Measurements from ENCODE around the gene NELL2.
"Not testable (repeated sequence)": the region's sequence is repeated elsewhere in the genome, so short reads cannot be mapped to it uniquely, and the experiment has no call there.

The NELL2 gene

DNA sequence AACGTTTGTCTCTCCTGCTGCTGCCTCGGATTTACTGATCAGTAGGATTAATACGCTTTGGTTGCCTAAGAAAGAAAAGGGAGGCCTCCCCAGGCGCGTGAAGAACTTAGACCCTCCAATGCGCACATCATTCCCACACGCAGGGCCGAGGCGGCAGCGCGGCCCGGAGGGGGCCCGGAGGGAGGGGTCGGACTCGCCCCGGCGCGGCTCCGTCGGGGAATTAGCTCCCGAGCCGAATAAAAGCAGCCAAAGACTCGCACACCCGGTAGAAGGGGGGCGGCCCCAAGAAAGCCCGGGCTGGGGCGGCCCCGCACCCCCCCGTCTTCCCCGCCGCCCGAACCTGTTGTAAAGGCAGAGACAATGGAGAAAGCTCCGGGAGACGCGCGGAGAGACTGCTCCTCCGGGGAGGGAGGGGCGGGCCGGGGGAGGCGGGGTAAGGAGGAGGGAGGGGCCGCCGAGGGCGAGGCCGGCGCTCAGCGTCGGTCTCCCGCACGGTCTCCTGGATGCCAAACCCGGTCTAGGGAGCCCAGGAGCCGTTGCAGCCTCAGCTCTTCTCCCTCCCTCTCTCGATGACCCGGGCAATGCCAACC is at the start of gene NELL2:
Gene NELL2, minus strand, starts transcription at position 362 of the 590 bp plus-strand sequence. CDS start 446 bp downstream, outside the sequence.
- Histone ChIP-seq H3K9me3 (ENCODE audit: control insufficient read depth, insufficient read depth, low read length) (no peaks in the 10 kb centered on the region), H3K9ac (ENCODE audit: low read depth, low read length) (peak within 1 kb of the TSS; percentile 52), H3K4me3 (ENCODE audit: low read depth, low read length) (peak within 1 kb of the TSS; percentile 75), H3K36me3 (ENCODE audit: control insufficient read depth, insufficient read depth, low read length) (no peaks in the 10 kb centered on the region), H3K27me3 (ENCODE audit: control insufficient read depth, insufficient read depth, low read length) (peaks cover 24% of the 10 kb centered on the region), H3K4me1 (ENCODE audit: control insufficient read depth, insufficient read depth, low read length) (peaks cover 17% of the 10 kb centered on the region; the same call in 1 of the 2 replicates), H3K27ac (ENCODE audit: low read depth, low read length) (peak within 1 kb of the TSS; percentile 63)

DNA sequence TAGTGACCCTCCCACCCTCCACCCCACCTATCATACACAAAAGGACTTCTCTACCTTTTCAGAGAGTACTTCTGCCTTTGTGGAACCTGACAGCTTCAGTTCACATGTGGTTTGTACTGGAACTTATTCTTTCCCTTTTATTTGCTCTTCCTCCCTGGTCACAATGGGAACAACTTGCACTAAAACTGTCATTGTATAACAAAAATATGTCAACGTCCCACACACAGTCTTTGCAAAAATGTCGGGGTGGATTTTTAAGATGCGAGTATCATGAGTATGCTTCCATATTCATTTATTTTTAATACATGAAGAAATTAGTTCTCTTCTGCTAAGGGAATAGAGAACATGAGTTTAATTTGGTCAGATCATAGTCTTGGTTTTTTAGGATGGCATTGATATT is 45.6 kb upstream of the NELL2 start:
- H3K4me3 ChIP-seq (ENCODE audit: low read depth, low read length): no peak overlapping the region
- peaks cover 5% of the 10 kb centered on the region; the same call in 1 of the 2 replicates for H3K4me1 ChIP-seq (ENCODE audit: control insufficient read depth, insufficient read depth, low read length)
- no peaks in the 10 kb centered on the region for H3K9me3 ChIP-seq (ENCODE audit: control insufficient read depth, insufficient read depth, low read length)
- no peaks in the 10 kb centered on the region for H3K27me3 ChIP-seq (ENCODE audit: control insufficient read depth, insufficient read depth, low read length)
- H3K9ac ChIP-seq (ENCODE audit: low read depth, low read length): no peak overlapping the region
- H3K27ac ChIP-seq (ENCODE audit: low read depth, low read length): no peak overlapping the region
- no peaks in the 10 kb centered on the region for H3K36me3 ChIP-seq (ENCODE audit: control insufficient read depth, insufficient read depth, low read length)

DNA sequence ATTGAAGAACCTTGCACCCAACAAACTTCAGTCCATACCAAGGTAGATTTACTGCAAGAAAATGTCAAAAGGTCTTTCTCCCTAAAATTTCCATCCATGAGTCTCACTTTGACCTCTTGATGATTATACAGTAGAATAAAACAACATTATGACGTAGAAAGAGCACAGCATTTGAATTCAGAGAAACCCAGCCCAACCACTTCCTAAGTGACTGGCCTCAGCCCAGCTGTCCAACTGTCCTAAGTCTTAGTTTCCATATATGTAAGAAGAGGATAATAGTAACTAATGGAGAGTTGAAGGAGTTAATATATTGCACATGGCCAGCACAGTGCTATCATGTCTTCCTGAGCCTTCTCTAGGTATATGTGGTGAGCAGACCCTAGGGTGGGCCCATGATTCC is 41.0 kb upstream of the NELL2 start:
- H3K36me3 ChIP-seq (ENCODE audit: control insufficient read depth, insufficient read depth, low read length): no peaks in the 10 kb centered on the region
- H3K4me3 ChIP-seq (ENCODE audit: low read depth, low read length): no peak overlapping the region
- H3K4me1 ChIP-seq (ENCODE audit: control insufficient read depth, insufficient read depth, low read length): peaks cover 9% of the 10 kb centered on the region; the same call in 1 of the 2 replicates
- no peaks in the 10 kb centered on the region for H3K27me3 ChIP-seq (ENCODE audit: control insufficient read depth, insufficient read depth, low read length)
- H3K9ac ChIP-seq (ENCODE audit: low read depth, low read length): no peak overlapping the region
- no peaks in the 10 kb centered on the region for H3K9me3 ChIP-seq (ENCODE audit: control insufficient read depth, insufficient read depth, low read length)
- H3K27ac ChIP-seq (ENCODE audit: low read depth, low read length): no peak overlapping the region

DNA sequence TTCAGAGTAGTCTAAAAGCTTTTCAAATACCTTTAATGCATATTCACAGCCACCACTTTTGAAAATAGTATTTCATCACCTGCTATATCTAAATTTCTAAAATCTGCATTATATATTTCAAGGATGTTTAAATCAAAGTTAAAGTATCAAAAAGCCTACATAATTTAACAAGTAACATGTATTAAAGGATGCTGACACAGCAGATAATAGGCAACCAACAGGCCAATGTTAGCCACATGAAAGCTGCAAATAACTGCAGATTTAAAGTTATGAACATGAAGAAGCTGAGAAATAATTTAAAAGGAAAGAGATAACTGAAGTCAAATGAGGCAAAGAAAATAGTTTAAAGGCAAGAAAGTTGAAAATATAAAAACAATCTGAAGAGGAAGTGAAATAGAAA is 39.8 kb upstream of the NELL2 start:
- Histone ChIP-seq H3K27ac (ENCODE audit: low read depth, low read length) (no peak overlapping the region), H3K36me3 (ENCODE audit: control insufficient read depth, insufficient read depth, low read length) (no peaks in the 10 kb centered on the region), H3K27me3 (ENCODE audit: control insufficient read depth, insufficient read depth, low read length) (no peaks in the 10 kb centered on the region), H3K4me3 (ENCODE audit: low read depth, low read length) (no peak overlapping the region), H3K9me3 (ENCODE audit: control insufficient read depth, insufficient read depth, low read length) (no peaks in the 10 kb centered on the region), H3K4me1 (ENCODE audit: control insufficient read depth, insufficient read depth, low read length) (peaks cover 9% of the 10 kb centered on the region; the same call in 1 of the 2 replicates), H3K9ac (ENCODE audit: low read depth, low read length) (no peak overlapping the region)

DNA sequence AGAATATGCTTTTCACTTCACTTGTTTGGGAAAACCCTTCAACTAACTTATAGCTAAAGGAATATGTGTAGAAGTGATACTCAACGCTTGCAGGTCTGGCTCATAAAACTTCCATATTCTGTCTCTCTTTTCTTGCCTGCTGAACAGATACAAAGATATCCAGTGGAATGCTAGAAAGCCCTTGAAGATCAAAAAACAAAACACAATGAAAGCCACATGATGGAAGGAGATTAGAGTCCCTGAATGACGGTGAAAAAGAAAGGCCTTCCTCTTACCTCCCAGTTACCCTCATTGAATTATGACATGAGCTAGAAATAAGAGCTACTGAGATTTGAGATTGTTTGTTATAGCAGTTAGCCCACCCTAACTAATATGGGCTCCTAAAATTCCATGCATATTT is 28.2 kb upstream of the NELL2 start:
- no peak overlapping the region for H3K9ac ChIP-seq (ENCODE audit: low read depth, low read length)
- H3K27me3 ChIP-seq (ENCODE audit: control insufficient read depth, insufficient read depth, low read length): no peaks in the 10 kb centered on the region
- no peaks in the 10 kb centered on the region for H3K4me1 ChIP-seq (ENCODE audit: control insufficient read depth, insufficient read depth, low read length)
- H3K9me3 ChIP-seq (ENCODE audit: control insufficient read depth, insufficient read depth, low read length): no peaks in the 10 kb centered on the region
- H3K27ac ChIP-seq (ENCODE audit: low read depth, low read length): no peak overlapping the region
- H3K36me3 ChIP-seq (ENCODE audit: control insufficient read depth, insufficient read depth, low read length): no peaks in the 10 kb centered on the region
- H3K4me3 ChIP-seq (ENCODE audit: low read depth, low read length): no peak overlapping the region

DNA sequence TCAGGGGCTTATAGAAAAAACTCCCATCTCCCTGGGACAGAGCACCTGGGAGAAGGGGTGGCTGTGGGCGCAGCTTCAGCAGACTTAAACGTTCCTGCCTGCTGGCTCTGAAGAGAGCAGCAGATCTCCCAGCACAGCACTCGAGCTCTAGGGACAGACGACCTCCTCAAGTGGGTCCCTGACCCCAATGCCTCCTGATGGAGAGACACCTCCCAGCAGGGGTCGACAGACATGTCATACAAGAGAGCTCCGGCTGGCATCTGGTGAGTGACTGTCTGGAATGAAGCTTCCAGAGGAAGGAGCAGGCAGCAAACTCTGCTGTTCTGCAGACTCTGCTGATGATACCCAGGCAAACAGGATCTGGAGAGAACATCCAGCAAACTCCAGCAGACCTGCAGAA is 22.0 kb upstream of the NELL2 start:
- not testable (repeated sequence) for H3K9me3 ChIP-seq (ENCODE audit: control insufficient read depth, insufficient read depth, low read length); H3K4me1 ChIP-seq (ENCODE audit: control insufficient read depth, insufficient read depth, low read length); H3K27ac ChIP-seq (ENCODE audit: low read depth, low read length); H3K9ac ChIP-seq (ENCODE audit: low read depth, low read length); H3K4me3 ChIP-seq (ENCODE audit: low read depth, low read length); H3K36me3 ChIP-seq (ENCODE audit: control insufficient read depth, insufficient read depth, low read length); H3K27me3 ChIP-seq (ENCODE audit: control insufficient read depth, insufficient read depth, low read length)

DNA sequence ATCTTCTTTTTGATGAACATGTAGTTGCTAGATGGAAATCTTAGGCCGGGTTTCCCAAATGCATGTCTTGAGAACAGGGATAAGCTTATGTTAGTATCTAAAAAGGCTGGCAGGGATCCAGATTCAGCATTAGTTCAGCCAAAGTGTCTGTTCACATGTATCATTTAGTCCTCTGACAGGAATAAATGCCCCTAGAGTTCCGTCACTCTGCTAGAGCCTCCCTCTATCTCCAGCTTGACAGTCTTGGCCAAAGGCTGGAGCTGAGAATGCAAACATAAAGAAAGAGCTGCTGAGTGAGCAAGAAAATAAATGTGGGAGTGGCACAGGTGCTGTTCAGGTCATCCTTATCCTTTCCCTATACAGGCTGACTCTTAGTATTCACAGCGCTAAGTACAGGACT is 13.8 kb upstream of the NELL2 start:
- Histone ChIP-seq H3K9me3 (ENCODE audit: control insufficient read depth, insufficient read depth, low read length) (no peaks in the 10 kb centered on the region), H3K27me3 (ENCODE audit: control insufficient read depth, insufficient read depth, low read length) (no peaks in the 10 kb centered on the region), H3K4me3 (ENCODE audit: low read depth, low read length) (no peak overlapping the region), H3K27ac (ENCODE audit: low read depth, low read length) (no peak overlapping the region), H3K36me3 (ENCODE audit: control insufficient read depth, insufficient read depth, low read length) (no peaks in the 10 kb centered on the region), H3K4me1 (ENCODE audit: control insufficient read depth, insufficient read depth, low read length) (peaks cover 5% of the 10 kb centered on the region; the same call in 1 of the 2 replicates), H3K9ac (ENCODE audit: low read depth, low read length) (no peak overlapping the region)

DNA sequence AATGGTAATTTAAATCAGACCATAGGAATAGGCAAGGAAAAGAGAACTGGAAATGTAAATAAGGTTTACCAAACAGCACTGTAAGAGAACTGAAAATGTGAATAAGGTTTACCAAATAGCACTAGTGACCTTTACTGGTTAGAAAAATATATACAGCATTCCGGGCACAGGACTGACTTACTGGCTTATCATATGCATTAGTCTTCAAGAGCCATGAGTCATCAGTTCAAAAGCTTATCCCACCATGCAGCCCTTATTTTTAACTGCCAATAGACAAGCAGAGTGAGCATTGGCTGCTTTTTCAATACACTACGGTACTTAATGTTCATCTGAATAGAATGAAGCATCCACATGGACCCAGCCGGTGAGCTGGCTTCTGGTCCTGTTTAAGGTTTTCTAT is 13.0 kb upstream of the NELL2 start:
- Histone ChIP-seq H3K27me3 (ENCODE audit: control insufficient read depth, insufficient read depth, low read length) (no peaks in the 10 kb centered on the region), H3K4me3 (ENCODE audit: low read depth, low read length) (no peak overlapping the region), H3K9me3 (ENCODE audit: control insufficient read depth, insufficient read depth, low read length) (no peaks in the 10 kb centered on the region), H3K36me3 (ENCODE audit: control insufficient read depth, insufficient read depth, low read length) (no peaks in the 10 kb centered on the region), H3K27ac (ENCODE audit: low read depth, low read length) (no peak overlapping the region), H3K4me1 (ENCODE audit: control insufficient read depth, insufficient read depth, low read length) (peaks cover 5% of the 10 kb centered on the region; the same call in 1 of the 2 replicates), H3K9ac (ENCODE audit: low read depth, low read length) (no peak overlapping the region)

DNA sequence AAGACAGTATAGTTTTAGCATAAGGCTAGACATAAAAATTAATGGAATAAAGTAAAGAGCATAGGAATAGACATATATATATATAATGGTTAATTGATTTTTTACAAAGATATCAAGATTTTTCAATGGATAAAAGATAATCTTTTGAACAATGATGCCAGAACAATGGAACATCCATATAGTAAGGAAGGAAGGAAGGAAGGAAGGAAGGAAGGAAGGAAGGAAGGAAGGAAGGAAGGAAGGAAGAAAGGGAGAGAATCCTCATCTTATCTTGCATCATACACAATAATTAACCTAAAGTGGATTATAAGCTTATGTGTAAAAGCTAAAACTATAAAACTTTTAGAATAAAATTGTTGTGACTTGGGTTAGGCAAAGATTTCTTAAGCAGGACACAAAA is 9.8 kb upstream of the NELL2 start:
- Histone ChIP-seq H3K4me1 (ENCODE audit: control insufficient read depth, insufficient read depth, low read length) (peaks cover 5% of the 10 kb centered on the region; the same call in 1 of the 2 replicates), H3K27me3 (ENCODE audit: control insufficient read depth, insufficient read depth, low read length) (no peaks in the 10 kb centered on the region), H3K4me3 (ENCODE audit: low read depth, low read length) (no peak overlapping the region), H3K27ac (ENCODE audit: low read depth, low read length) (no peak overlapping the region), H3K36me3 (ENCODE audit: control insufficient read depth, insufficient read depth, low read length) (no peaks in the 10 kb centered on the region), H3K9ac (ENCODE audit: low read depth, low read length) (no peak overlapping the region), H3K9me3 (ENCODE audit: control insufficient read depth, insufficient read depth, low read length) (0 out of 2 replicates have a peak, but pooled peaks cover 2% of the 10 kb centered on the region)

DNA sequence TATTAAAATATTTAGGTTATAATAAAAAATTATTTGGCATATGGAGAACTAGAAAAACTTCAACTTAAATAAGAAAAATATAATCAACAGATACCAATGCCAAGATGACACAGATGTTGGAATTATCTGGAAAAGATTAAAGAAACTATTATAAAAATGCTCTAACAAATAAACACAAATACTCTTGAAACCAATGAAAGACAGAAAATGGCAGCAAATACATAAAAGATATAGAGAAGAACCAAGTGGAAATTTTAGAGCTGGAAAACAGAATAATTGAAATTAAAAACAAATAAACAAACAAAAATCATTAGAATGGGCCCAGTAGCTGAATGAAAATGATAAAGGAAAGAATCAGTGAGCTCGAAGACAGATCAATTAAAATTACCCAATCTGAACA is 5.1 kb upstream of the NELL2 start:
- 0 out of 2 replicates have a peak, but pooled peaks cover 4% of the 10 kb centered on the region for H3K4me1 ChIP-seq (ENCODE audit: control insufficient read depth, insufficient read depth, low read length)
- H3K36me3 ChIP-seq (ENCODE audit: control insufficient read depth, insufficient read depth, low read length): no peaks in the 10 kb centered on the region
- H3K4me3 ChIP-seq (ENCODE audit: low read depth, low read length): no peak overlapping the region
- 0 out of 2 replicates have a peak, but pooled peaks cover 2% of the 10 kb centered on the region for H3K9me3 ChIP-seq (ENCODE audit: control insufficient read depth, insufficient read depth, low read length)
- H3K27ac ChIP-seq (ENCODE audit: low read depth, low read length): no peak overlapping the region
- peaks cover 14% of the 10 kb centered on the region; the same call in 1 of the 2 replicates for H3K27me3 ChIP-seq (ENCODE audit: control insufficient read depth, insufficient read depth, low read length)
- H3K9ac ChIP-seq (ENCODE audit: low read depth, low read length): no peak overlapping the region

DNA sequence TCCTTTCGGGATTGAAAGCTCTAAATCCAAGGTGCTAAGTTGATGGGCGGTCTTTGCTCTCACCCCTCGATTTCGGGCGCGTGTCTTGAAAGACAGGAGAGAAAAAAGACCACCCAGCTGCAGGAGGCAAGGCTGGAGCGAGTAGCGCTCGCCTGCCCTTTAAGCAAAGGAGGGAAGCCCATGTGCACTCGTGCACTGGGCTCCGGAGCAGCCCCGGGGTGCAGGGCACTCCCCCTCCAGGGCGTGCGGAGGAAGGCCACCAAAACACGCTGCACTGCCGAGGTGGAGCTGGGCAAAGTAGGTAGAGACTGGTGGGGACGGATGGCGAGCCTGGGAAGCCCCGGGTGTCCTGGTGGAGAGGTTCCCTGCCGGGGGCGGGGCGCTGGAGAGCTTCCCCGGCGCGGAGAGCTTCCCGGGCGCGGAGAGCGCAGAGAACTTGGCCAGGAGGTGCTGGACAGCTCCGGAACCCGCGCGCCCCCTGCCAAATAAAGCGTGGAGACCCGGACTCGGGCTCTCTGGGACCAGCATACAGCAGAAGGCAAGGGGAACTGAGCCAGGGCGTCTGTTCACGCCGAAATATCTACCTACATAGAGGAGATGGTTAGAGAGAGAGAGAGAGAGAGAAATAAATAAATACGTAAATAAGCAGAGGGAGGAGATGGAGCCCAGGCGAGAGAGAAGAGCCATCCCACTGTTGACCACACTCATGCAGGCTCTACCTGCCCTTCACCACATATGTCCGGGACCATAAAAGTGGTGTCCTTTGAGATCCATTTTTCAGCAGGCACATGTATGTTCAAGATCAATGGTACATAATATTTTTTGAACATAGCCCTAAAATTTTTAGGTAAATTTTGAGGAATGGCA is 662 bp upstream of the NELL2 start:
- Histone ChIP-seq H3K36me3 (ENCODE audit: control insufficient read depth, insufficient read depth, low read length) (no peaks in the 10 kb centered on the region), H3K27ac (ENCODE audit: low read depth, low read length) (no peak overlapping the region), H3K4me3 (ENCODE audit: low read depth, low read length) (peak overlapping the region; percentile 75), H3K27me3 (ENCODE audit: control insufficient read depth, insufficient read depth, low read length) (peaks cover 24% of the 10 kb centered on the region), H3K4me1 (ENCODE audit: control insufficient read depth, insufficient read depth, low read length) (peaks cover 17% of the 10 kb centered on the region; the same call in 1 of the 2 replicates), H3K9me3 (ENCODE audit: control insufficient read depth, insufficient read depth, low read length) (0 out of 2 replicates have a peak, but pooled peaks cover 2% of the 10 kb centered on the region), H3K9ac (ENCODE audit: low read depth, low read length) (0 out of 2 replicates have a peak overlapping the region, but pooled peaks have one; percentile 2)
